ENCODE data around the gene GRIPAP1.

GRIPAP1 gene

GRCh38 chrX:49002091-49002935 lies at the start of gene GRIPAP1:
TSS of gene GRIPAP1 (minus strand) at chrX:49002264. CDS start at chrX:49002229, 35 bp downstream.
- DNase-seq (ENCODE audit: low read depth) = peak; percentile 61

- no peak for DNase-seq (ENCODE audit: low read depth)
These were observed 41.9 kb upstream of the GRIPAP1 start for GRCh38 chrX:49043987-49044281.

GRCh38 chrX:49043220-49043986 lies 41.3 kb upstream of the GRIPAP1 start, which contains the start of gene TFE3:
TSS of gene TFE3 (minus strand) at chrX:49043357. CDS start at chrX:49043226, 131 bp downstream.
- peak; percentile 87 for DNase-seq (ENCODE audit: low read depth)

- peak; percentile 1 for DNase-seq (ENCODE audit: low read depth)
These were observed 40.6 kb upstream of the GRIPAP1 start for GRCh38 chrX:49042581-49043219.

- peak; percentile 29 for DNase-seq (ENCODE audit: low read depth)
These were observed 39.9 kb upstream of the GRIPAP1 start for GRCh38 chrX:49041744-49042580.

- DNase-seq (ENCODE audit: low read depth) = peak; percentile 7
These were observed 38.4 kb upstream of the GRIPAP1 start for GRCh38 chrX:49040376-49040955.

GRCh38 chrX:49039598-49040375 lies 37.7 kb upstream of the GRIPAP1 start:
- DNase-seq (ENCODE audit: low read depth) = peak; percentile 65

- DNase-seq (ENCODE audit: low read depth) = no peak
These were observed 35.9 kb upstream of the GRIPAP1 start for GRCh38 chrX:49037883-49038475.

- DNase-seq (ENCODE audit: low read depth) = no peak
These were observed 28.2 kb upstream of the GRIPAP1 start for GRCh38 chrX:49030283-49030682.

GRCh38 chrX:49029876-49030275 lies 27.8 kb upstream of the GRIPAP1 start:
- DNase-seq (ENCODE audit: low read depth) = no peak

GRCh38 chrX:49019599-49020249 lies 17.7 kb upstream of the GRIPAP1 start:
- no peak for DNase-seq (ENCODE audit: low read depth)

GRCh38 chrX:49019050-49019449 lies 17.0 kb upstream of the GRIPAP1 start:
- no peak for DNase-seq (ENCODE audit: low read depth)

GRCh38 chrX:49003696-49004095 lies 1.6 kb upstream of the GRIPAP1 start:
- DNase-seq (ENCODE audit: low read depth) = no peak

- DNase-seq (ENCODE audit: low read depth) = peak; percentile 4
These were observed 458 bp downstream of the GRIPAP1 start for GRCh38 chrX:49001521-49002090.

- no peak for DNase-seq (ENCODE audit: low read depth)
These were observed 1.4 kb downstream of the GRIPAP1 start for GRCh38 chrX:49000636-49001035.

- no peak for DNase-seq (ENCODE audit: low read depth)
These were observed 3.0 kb downstream of the GRIPAP1 start for GRCh38 chrX:48999030-48999429.

- DNase-seq (ENCODE audit: low read depth) = no peak
These were observed 3.7 kb downstream of the GRIPAP1 start for GRCh38 chrX:48998391-48998790.

GRCh38 chrX:48997865-48998264 lies 4.2 kb downstream of the GRIPAP1 start:
- no peak for DNase-seq (ENCODE audit: low read depth)

GRCh38 chrX:48997455-48997854 lies 4.6 kb downstream of the GRIPAP1 start:
- DNase-seq (ENCODE audit: low read depth) = no peak

Measured in HS-27A (cell line).